Endothelial cell of umbilical vein (primary cell): Measurements from ENCODE around the gene TP53RK. TPM values are rescaled to one million over a fixed set of nuclear protein-coding genes. Genes with fewer than 3 reads are reported as not detected.

Experiments
- BruUV-seq: library from RNA; stranded (reverse); fragments of 400-500 nt; replicated peaks from 2 replicates; lab custom pipeline; 2021; lab: Mats Ljungman, UMichigan
- CTCF ChIA-PET: fragments of 300-600, 350-600 bp; sonication (Branson Sonifier 250); formaldehyde crosslinking; loops from one replicate; lab custom pipeline; 2021; ENCODE audit warnings: antibody characterized with exemption, inconsistent platforms; lab: Charles Lee
- POLR2A ChIA-PET: fragments of 300-600, 350-600 bp; sonication (Branson Sonifier 250); formaldehyde crosslinking; loops from one replicate; lab custom pipeline; 2021; ENCODE audit warnings: antibody characterized with exemption, inconsistent platforms; lab: Charles Lee
- DNase-seq: peaks from one replicate; pipeline ENCODE4 v3.0.0-alpha.2; 2011; ENCODE audit warnings: low read depth, low spot score
- FAIRE-seq: peaks from 2 replicates; lab custom pipeline; 2011; peaks lifted over from hg19 to GRCh38; lab: Jason Lieb, UNC
- H2AFZ ChIP-seq: 2 replicates; pipeline ENCODE4 v1.6.0; 2012; ENCODE audit warnings: low read depth, low read length, control low read depth, inconsistent platforms
- H3K27ac ChIP-seq: 2 replicates; pipeline ENCODE4 v1.5.1; 2011; ENCODE audit warnings: low read depth, mild to moderate bottlenecking, control low read depth, low read length, moderate library complexity; ENCODE audit not compliant: insufficient read depth
- H3K27me3 ChIP-seq, 2 experiments: 2 replicates each; pipeline versions ENCODE4 v1.6.0 to v1.6.1; 2011; ENCODE audit warnings: low read length in 2 of 2, mixed read lengths in 1 of 2; ENCODE audit not compliant: control insufficient read depth in 2 of 2, insufficient read depth in 2 of 2
- H3K36me3 ChIP-seq, 2 experiments: 2 replicates in 1 of 2; 3 replicates in 1 of 2; pipeline ENCODE4 v1.5.1; 2011; ENCODE audit warnings: low read length in 2 of 2, mild to moderate bottlenecking in 1 of 2, moderate library complexity in 1 of 2; ENCODE audit not compliant: control insufficient read depth in 2 of 2, insufficient read depth in 2 of 2; ENCODE audit errors: extremely low read depth in 1 of 2
- H3K4me1 ChIP-seq: 3 replicates; pipeline ENCODE4 v1.5.1; 2011; ENCODE audit warnings: mild to moderate bottlenecking, low read length; ENCODE audit not compliant: control insufficient read depth, insufficient read depth; ENCODE audit errors: extremely low read depth
- H3K4me2 ChIP-seq: 2 replicates; pipeline ENCODE4 v1.6.1; 2011; ENCODE audit warnings: low read length, control low read depth, mixed read lengths; ENCODE audit not compliant: insufficient read depth
- H3K4me3 ChIP-seq, 3 experiments: fragments of 200-600 bp in 1 of 3; sonication (generic), shearing (Covaris generic) in 1 of 3; replicated peaks in 1 of 3; 2 replicates each; pipeline ENCODE4 v1.5.1; 2011 to 2016; ENCODE audit warnings: control low read depth in 3 of 3, low read length in 3 of 3, mild to moderate bottlenecking in 2 of 3, inconsistent platforms in 1 of 3, low read depth in 1 of 3, moderate library complexity in 1 of 3; ENCODE audit not compliant: insufficient read depth in 1 of 3
- H3K79me2 ChIP-seq: 2 replicates; pipeline ENCODE4 v1.6.0; 2012; ENCODE audit warnings: low read length, inconsistent platforms; ENCODE audit not compliant: control insufficient read depth, insufficient read depth
- H3K9ac ChIP-seq: replicated peaks from 2 replicates; pipeline ENCODE3; 2011; ENCODE audit warnings: low read length, control low read depth; ENCODE audit not compliant: insufficient read depth; ENCODE audit errors: extremely low read depth
- H3K9me1 ChIP-seq: replicated peaks from 3 replicates; pipeline ENCODE4 v1.6.0; 2011; ENCODE audit warnings: mild to moderate bottlenecking, low read length; ENCODE audit not compliant: control insufficient read depth, insufficient read depth; ENCODE audit errors: extremely low read depth
- H3K9me3 ChIP-seq: replicated peaks from 2 replicates; pipeline ENCODE4 v1.5.1; 2012; ENCODE audit warnings: low read length, inconsistent platforms; ENCODE audit not compliant: control insufficient read depth, insufficient read depth
- H4K20me1 ChIP-seq: replicated peaks from 2 replicates; pipeline ENCODE3; 2011; ENCODE audit warnings: mild to moderate bottlenecking, low read length; ENCODE audit not compliant: control insufficient read depth, insufficient read depth; ENCODE audit errors: extremely low read depth
- CTCF ChIP-seq, 2 donors: IDR thresholded peaks; 1 replicate in 1 of 2; 2 replicates in 1 of 2; pipeline ENCODE4 v1.5.1; 2011; ENCODE audit warnings: low read length in 2 of 2, mild to moderate bottlenecking in 2 of 2, moderate library complexity in 2 of 2, control low read depth in 1 of 2, inconsistent platforms in 1 of 2, low read depth in 1 of 2; ENCODE audit not compliant: insufficient read depth in 1 of 2; ENCODE audit errors: extremely low read depth in 1 of 2
- EZH2 ChIP-seq: IDR thresholded peaks from 2 replicates; pipeline ENCODE4 v1.6.1; 2012; ENCODE audit warnings: borderline replicate concordance, low read depth, mild to moderate bottlenecking, moderate library complexity, low read length, inconsistent platforms; ENCODE audit not compliant: severe bottlenecking
- FOS ChIP-seq: IDR thresholded peaks from 2 replicates; pipeline ENCODE4 v1.6.1; 2011; ENCODE audit warnings: mild to moderate bottlenecking, low read length, moderate library complexity, borderline replicate concordance; ENCODE audit not compliant: insufficient read depth
- GATA2 ChIP-seq: IDR thresholded peaks from 2 replicates; pipeline ENCODE4 v1.7.0; 2011; ENCODE audit warnings: low read depth, mild to moderate bottlenecking, moderate library complexity, mixed read lengths, low read length; ENCODE audit not compliant: insufficient read length, insufficient read depth
- JUN ChIP-seq: IDR thresholded peaks from 2 replicates; pipeline ENCODE4 v1.6.1; 2011; ENCODE audit warnings: borderline replicate concordance, low read depth; ENCODE audit not compliant: insufficient read length, insufficient read depth
- MAX ChIP-seq: IDR thresholded peaks from 2 replicates; pipeline ENCODE4 v1.6.1; 2011; ENCODE audit not compliant: insufficient read depth, insufficient read length
- dilution Hi-C: fragments of 300-500 bp; cut with MboI; formaldehyde crosslinking; loops from one replicate; pipeline ENCODE4 v1.15.0; 2019; ENCODE audit warnings: low sequenced_read_pairs; ENCODE audit not compliant: extremely low pct_ligation_motif_present
- intact Hi-C: fragments of 100-400 bp; cut with micrococcal nuclease; formaldehyde crosslinking; loops from one replicate; pipeline ENCODE4 v1.10.0; 2022
- polyA plus RNA-seq, 4 experiments: library from polyadenylated mRNA; depleted of rRNA in 3 of 4; stranded (reverse) in 3 of 4; unstranded in 1 of 4; fragments of >200 nt; gene quantifications; 2 replicates each; pipeline versions ENCODE4 v1.2.1 to v1.2.3, GENCODE V29; 2011 to 2012; ENCODE audit warnings: missing spikeins in 1 of 4
- total RNA-seq: library from RNA; stranded (reverse); gene quantifications from 2 replicates; pipeline ENCODE4 v1.2.3, GENCODE V29; 2021

The TP53RK gene
- total and polyA plus RNA-seq, 2 donors (not counting 3 experiments of a cell fraction or from before 2014, with no cell fraction given), result 7.0 to 13.1 TPM

- Histone ChIP-seq H3K9ac (no peak overlapping the region), H3K36me3 (no peaks in the 10 kb centered on the region), H4K20me1 (no peaks in the 10 kb centered on the region), H3K27ac (no peak overlapping the region), H3K9me1 (no peaks in the 10 kb centered on the region), H3K4me2 (no peak overlapping the region), H3K9me3 (no peaks in the 10 kb centered on the region), H3K4me3 (no peak overlapping the region), H3K79me2 (no peaks in the 10 kb centered on the region), H3K27me3 (peaks cover 3 to 16% of the 10 kb centered on the region in 2 experiments), H3K4me1 (no peaks in the 10 kb centered on the region), H2AFZ (no peak overlapping the region)
- no TSS peak for BruUV-seq
- DNase-seq (no peak), FAIRE-seq (no peak)
- intact Hi-C loops (no loop called here), dilution Hi-C loops (no loop called here)
- ChIA-PET POLR2A (no interaction called here), CTCF (interaction anchor here (0.8 to 1.7 kb wide), 2 partner anchors 9 to 24 kb away, joined by 3 to 4 read pairs; no protein-coding TSS in a partner anchor)
- TF ChIP-seq GATA2 (no peak), FOS (no peak), CTCF (IDR thresholded peaks at IDR 0.05; ENCODE audit: extremely low read depth in 1 of 2, insufficient read depth in 1 of 2, low read depth in 1 of 2, low read length in 2 of 2) (no peak), JUN (no peak), EZH2 (no peak), MAX (no peak)
Measured at GRCh38 chr20:46652699-46653098, 36.5 kb downstream of the TP53RK start.
